ENCODE results near the gene GIMAP8. TPM values are rescaled to one million over a fixed set of nuclear protein-coding genes. Genes with fewer than 3 reads are reported as not detected.
"Not testable (repeated sequence)": the region's sequence is repeated elsewhere in the genome, so short reads cannot be mapped to it uniquely, and the experiment has no call there.

GIMAP8 gene
- total RNA-seq, 1 experiment from 2014 or later, result not detected

- Histone ChIP-seq H3K27me3 (replicated peaks) (no peaks in the 10 kb centered on the region), H3K36me3 (no peaks in the 10 kb centered on the region), H3K4me1 (replicated peaks) (no peaks in the 10 kb centered on the region)
These were observed 57.6 kb downstream of the GIMAP8 start for GRCh38 chr7:150507947-150508602.

DNA sequence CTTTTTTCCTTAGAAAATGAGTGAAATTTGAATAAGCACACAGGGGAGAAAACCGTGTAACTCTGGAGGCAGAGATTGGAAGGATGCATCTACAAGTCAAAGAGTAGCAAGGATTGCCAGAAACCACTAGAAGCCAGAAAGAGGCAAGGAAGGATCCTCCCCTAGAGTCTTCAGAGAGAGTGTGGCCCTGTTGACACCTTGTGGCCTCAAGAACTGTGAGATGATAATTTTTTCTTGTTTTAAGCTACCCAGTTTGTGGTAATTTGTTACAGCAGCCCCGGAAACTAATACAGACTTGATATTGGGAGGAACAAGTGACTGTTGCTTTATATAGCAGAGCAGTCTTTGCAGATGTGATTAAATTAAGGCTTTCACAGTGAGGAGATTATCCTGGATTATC lies 60.6 kb downstream of the GIMAP8 start:
- Histone ChIP-seq H3K4me1 (replicated peaks) (no peaks in the 10 kb centered on the region), H3K9me3 (replicated peaks) (no peaks in the 10 kb centered on the region), H3K36me3 (no peaks in the 10 kb centered on the region), H3K27me3 (replicated peaks) (no peaks in the 10 kb centered on the region), H3K4me3 (no peak overlapping the region), H3K27ac (no peak overlapping the region)
- DNase-seq (ENCODE audit: low read depth in 1 of 2, low spot score in 2 of 2), result no peak

More at GRCh38 chr7:150507947-150508602, 57.6 kb downstream of the GIMAP8 start:
- Histone ChIP-seq H3K27ac (no peak overlapping the region), H3K4me3 (no peak overlapping the region), H3K9me3 (replicated peaks) (no peaks in the 10 kb centered on the region)
- DNase-seq (ENCODE audit: low read depth in 1 of 2, low spot score in 2 of 2), result no peak

DNA sequence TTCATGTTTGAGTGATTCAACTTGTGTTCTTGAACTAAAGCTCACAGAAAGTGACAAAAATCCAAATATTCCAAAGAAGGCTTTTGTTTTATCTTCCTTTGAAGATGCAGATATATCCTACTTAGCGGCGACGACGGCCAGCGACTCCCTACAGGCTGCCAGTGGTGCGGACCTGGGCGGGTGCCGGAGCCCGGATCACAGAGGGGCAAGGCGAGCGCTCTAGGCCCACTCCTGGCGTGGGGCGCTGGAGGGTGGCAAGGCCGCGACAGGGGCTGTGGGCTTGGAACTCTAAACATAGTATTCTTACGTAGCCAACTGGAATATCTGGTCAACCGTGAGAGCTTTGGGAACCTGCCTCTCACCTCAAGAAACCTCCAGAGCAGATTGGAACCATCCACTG lies 63.3 kb downstream of the GIMAP8 start:
- no peak overlapping the region for H3K27ac ChIP-seq
- no peaks in the 10 kb centered on the region for H3K4me1 ChIP-seq (replicated peaks)

GRCh38 chr7:150514748-150515222 lies 64.4 kb downstream of the GIMAP8 start, which contains the start of gene GIMAP7:
Gene GIMAP7 (plus strand): TSS chr7:150514872. CDS start chr7:150519975, 5,103 bp downstream.
- no peak for DNase-seq (ENCODE audit: low read depth in 1 of 2, low spot score in 2 of 2)
- Histone ChIP-seq H3K36me3 (no peaks in the 10 kb centered on the region), H3K27ac (no peak within 1 kb of the TSS), H3K27me3 (replicated peaks) (no peaks in the 10 kb centered on the region), H3K4me3 (no peak within 1 kb of the TSS), H3K4me1 (replicated peaks) (no peaks in the 10 kb centered on the region), H3K9me3 (replicated peaks) (no peaks in the 10 kb centered on the region)

More for the DNA sequence above, 63.3 kb downstream of the GIMAP8 start:
- Histone ChIP-seq H3K4me3 (no peak overlapping the region), H3K9me3 (replicated peaks) (no peaks in the 10 kb centered on the region), H3K36me3 (no peaks in the 10 kb centered on the region), H3K27me3 (replicated peaks) (no peaks in the 10 kb centered on the region)
- no peak for DNase-seq (ENCODE audit: low read depth in 1 of 2, low spot score in 2 of 2)

DNA sequence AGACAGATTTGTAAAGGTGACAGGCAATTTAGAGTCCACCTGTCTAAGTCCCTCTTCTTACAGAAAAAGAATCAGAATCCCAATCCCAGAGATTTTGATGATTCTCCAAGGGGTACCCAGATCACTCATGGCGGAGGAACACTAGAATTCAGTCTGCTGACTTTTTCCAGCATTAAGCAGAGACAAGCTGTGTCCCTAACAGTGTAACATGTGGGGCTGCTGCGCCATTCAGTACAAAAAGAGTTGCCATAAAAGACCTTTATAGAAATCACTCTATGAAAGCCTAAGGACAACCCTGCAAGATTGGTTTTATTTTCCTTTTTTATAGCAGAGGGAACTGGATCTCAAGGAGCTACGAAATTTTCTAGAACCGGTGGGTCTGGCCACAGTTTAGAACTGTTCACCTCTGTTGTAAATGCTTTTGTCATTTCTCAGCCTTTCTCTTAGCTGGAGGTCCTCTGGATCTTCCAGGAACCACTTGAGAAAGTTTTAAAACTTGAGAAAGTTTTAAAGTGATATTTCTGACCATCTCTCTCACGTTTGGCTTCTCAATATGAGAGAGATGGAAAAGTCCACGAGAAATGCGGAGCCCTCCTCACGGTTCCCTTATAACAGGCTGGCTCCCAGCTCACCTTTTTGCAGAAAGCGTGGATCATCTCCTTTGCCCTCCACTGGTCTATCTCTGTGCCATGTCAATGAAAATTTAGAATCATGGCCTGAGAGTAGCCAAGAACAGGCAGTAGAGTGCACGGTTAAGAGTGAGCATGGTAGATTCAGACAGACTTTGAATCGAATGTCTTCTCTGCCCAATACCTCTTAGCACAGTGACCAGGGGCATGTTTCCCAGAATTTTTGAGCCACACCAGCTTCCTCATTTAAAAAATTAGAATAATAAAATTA lies 65.1 kb downstream of the GIMAP8 start:
- H3K36me3 ChIP-seq, result no peaks in the 10 kb centered on the region
- no peak for DNase-seq (ENCODE audit: low read depth in 1 of 2, low spot score in 2 of 2)

DNA sequence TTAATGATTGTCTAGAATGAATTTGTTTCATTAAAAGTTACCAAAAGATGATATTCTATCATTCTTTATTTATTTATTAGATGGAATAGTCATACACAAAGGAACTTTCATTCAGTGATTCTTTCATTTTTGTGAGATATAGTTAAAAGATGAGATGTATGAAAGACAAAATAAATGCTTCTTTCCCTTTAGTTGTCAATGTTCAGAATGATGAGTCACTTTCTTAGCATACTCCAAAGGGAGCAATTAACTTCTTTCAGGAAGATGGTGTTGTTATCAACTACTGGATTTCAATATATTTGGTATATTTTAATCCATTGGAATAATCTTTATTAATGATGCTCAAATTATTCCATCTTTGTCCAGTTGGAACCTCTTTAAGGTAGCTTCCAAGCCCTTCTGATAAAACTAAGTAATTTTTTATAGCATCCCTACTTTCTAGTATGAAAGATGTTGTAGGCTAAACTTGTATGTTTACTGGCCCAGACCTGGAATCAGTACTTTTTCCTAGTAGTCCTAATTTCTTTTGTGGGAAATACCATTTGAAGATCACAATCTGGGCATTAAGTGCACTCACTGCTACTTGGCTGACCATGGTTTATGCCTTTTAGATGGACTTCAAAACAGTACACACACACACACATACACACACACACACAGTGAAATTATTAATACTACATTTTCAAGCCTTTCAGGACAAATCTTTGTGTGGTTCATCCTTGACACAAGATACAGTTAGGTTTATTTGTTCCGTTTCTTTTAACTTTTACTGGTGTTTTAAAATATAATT lies 66.7 kb downstream of the GIMAP8 start:
- Histone ChIP-seq H3K9me3 (replicated peaks) (no peaks in the 10 kb centered on the region), H3K36me3 (no peaks in the 10 kb centered on the region), H3K27ac (no peak overlapping the region), H3K4me3 (no peak overlapping the region), H3K4me1 (replicated peaks) (no peaks in the 10 kb centered on the region), H3K27me3 (replicated peaks) (no peaks in the 10 kb centered on the region)
- no peak for DNase-seq (ENCODE audit: low read depth in 1 of 2, low spot score in 2 of 2)

More for the DNA sequence above, 65.1 kb downstream of the GIMAP8 start:
- Histone ChIP-seq H3K9me3 (replicated peaks) (no peaks in the 10 kb centered on the region), H3K4me1 (replicated peaks) (no peaks in the 10 kb centered on the region), H3K27ac (no peak overlapping the region), H3K27me3 (replicated peaks) (no peaks in the 10 kb centered on the region), H3K4me3 (no peak overlapping the region)

DNA sequence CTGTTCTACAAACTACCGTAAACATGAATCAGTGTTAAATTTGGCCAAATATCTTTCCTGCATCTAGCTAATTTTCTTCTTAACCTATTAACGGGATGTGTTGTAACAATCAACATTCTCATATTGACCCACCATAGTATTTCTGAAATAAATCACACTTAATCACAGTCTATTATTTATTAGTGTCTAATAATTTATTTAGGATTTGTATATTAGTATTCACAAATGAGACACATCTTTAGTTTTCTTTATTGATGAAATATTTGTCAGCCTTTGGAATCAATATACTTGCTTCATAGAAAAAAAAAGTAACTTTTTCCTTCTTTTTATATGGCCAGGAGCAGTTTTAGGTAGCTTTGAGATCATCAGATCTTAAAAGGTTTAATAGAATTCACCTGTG lies 68.9 kb downstream of the GIMAP8 start:
- Histone ChIP-seq H3K27me3 (replicated peaks) (no peaks in the 10 kb centered on the region), H3K27ac (no peak overlapping the region), H3K4me1 (replicated peaks) (no peaks in the 10 kb centered on the region), H3K4me3 (no peak overlapping the region), H3K9me3 (replicated peaks) (no peaks in the 10 kb centered on the region), H3K36me3 (no peaks in the 10 kb centered on the region)
- no peak for DNase-seq (ENCODE audit: low read depth in 1 of 2, low spot score in 2 of 2)

DNA sequence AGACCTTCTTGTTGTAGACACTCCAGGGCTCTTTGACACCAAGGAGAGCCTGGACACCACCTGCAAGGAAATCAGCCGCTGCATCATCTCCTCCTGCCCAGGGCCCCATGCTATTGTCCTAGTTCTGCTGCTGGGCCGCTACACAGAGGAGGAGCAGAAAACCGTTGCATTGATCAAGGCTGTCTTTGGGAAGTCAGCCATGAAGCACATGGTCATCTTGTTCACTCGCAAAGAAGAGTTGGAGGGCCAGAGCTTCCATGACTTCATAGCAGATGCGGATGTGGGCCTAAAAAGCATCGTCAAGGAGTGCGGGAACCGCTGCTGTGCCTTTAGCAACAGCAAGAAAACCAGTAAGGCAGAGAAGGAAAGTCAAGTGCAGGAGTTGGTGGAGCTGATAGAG lies 69.7 kb downstream of the GIMAP8 start:
- Histone ChIP-seq H3K36me3 (no peaks in the 10 kb centered on the region), H3K27ac (no peak overlapping the region), H3K4me3 (no peak overlapping the region), H3K4me1 (replicated peaks) (no peaks in the 10 kb centered on the region), H3K9me3 (replicated peaks) (no peaks in the 10 kb centered on the region), H3K27me3 (replicated peaks) (no peaks in the 10 kb centered on the region)
- DNase-seq (ENCODE audit: low read depth in 1 of 2, low spot score in 2 of 2), result no peak

DNA sequence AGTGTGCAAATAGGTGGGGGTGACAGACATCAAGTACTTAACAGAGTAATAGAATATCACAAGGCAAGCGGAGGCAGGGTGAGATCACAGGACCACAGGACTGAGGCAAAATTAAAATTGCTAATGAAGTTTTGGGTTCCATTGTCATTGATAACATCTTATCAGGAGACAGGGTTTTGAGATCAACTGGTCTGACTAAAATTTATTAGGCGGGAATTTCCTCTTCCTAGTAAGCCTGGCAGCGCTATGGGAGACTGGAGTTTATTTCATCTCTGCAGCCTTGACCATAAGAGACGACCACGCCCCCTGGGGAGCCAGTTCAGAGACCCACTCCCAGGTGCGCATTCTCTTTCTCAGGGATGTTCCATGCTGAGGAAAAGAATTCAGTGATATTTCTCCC lies 72.5 kb downstream of the GIMAP8 start:
- not testable (repeated sequence) for H3K27me3 ChIP-seq (replicated peaks); H3K4me3 ChIP-seq; H3K9me3 ChIP-seq (replicated peaks); H3K36me3 ChIP-seq; H3K4me1 ChIP-seq (replicated peaks); H3K27ac ChIP-seq; DNase-seq (ENCODE audit: low read depth in 1 of 2, low spot score in 2 of 2)

DNA sequence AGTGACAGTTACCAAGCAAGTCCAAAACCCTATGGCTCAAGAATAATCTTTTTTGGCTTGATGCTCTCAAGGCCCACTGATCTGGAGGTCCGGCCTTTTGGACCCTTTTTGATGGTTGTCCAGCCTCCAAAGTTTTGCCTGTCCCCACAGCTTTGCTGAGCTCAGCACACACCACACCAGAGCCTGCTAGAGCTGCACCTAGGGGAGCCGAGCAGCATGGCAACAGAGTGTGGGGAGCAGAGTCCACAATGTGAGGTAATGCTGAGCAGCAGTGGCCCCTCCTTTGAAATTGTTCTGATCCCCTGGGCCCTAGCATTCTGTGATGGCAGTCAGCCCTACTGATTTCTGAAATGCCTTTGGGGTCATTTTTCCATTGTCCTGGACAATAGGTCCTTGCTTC lies 73.6 kb downstream of the GIMAP8 start:
- Histone ChIP-seq H3K27ac (no peak overlapping the region), H3K36me3 (no peaks in the 10 kb centered on the region), H3K4me3 (no peak overlapping the region), H3K9me3 (replicated peaks) (no peaks in the 10 kb centered on the region), H3K27me3 (replicated peaks) (no peaks in the 10 kb centered on the region), H3K4me1 (replicated peaks) (no peaks in the 10 kb centered on the region)
- no peak for DNase-seq (ENCODE audit: low read depth in 1 of 2, low spot score in 2 of 2)

Other genes starting within 250 kb of the GIMAP8 start
- not detected in 2 replicates for gene LRRC61, start 127.3 kb upstream of the GIMAP8 start, total RNA-seq (2014; rRNA removed; shearing (Covaris generic))
- gene ACTR3C, start 127.1 kb upstream of the GIMAP8 start, total RNA-seq (2014; rRNA removed; shearing (Covaris generic)), result not detected in 2 replicates
- not detected in 2 replicates for gene RARRES2, start 109.0 kb upstream of the GIMAP8 start, total RNA-seq (2014; rRNA removed; shearing (Covaris generic))
- gene REPIN1, start 81.8 kb upstream of the GIMAP8 start, total RNA-seq (2014; rRNA removed; shearing (Covaris generic)), result 55.7 and 62.4 TPM in 2 replicates
- 5.8 and 8.6 TPM in 2 replicates for gene ZNF775, start 71.3 kb upstream of the GIMAP8 start, total RNA-seq (2014; rRNA removed; shearing (Covaris generic))
- not detected in 2 replicates for gene GIMAP7, start 64.2 kb downstream of the GIMAP8 start, total RNA-seq (2014; rRNA removed; shearing (Covaris generic))
- gene GIMAP4, start 116.8 kb downstream of the GIMAP8 start, total RNA-seq (2014; rRNA removed; shearing (Covaris generic)), result not detected in 2 replicates
- gene GIMAP6, start 181.8 kb downstream of the GIMAP8 start, total RNA-seq (2014; rRNA removed; shearing (Covaris generic)), result not detected in 2 replicates
- 0.76 TPM in 1 of 2 replicates, not detected in the other for gene GIMAP2, start 235.1 kb downstream of the GIMAP8 start, total RNA-seq (2014; rRNA removed; shearing (Covaris generic))

Measured in SJSA1 (cell line).